Neural cell (in vitro differentiated cells): ENCODE measurements around the gene NCLN.

Source experiments
- EP300 ChIP-seq: fragments of 450-650 bp; conservative IDR thresholded peaks from 2 replicates; pipeline ENCODE4 v1.6.1; 2014; ENCODE audit warnings: antibody characterized with exemption, mild to moderate bottlenecking, moderate library complexity; ENCODE audit not compliant: poor library complexity, severe bottlenecking
- EZH2 ChIP-seq: fragments of 200-600, 300-800 bp; shearing (Covaris generic), sonication (generic); IDR thresholded peaks from 2 replicates; pipeline ENCODE4 v1.6.1; 2014; ENCODE audit warnings: antibody characterized with exemption, low read length, borderline replicate concordance, mild to moderate bottlenecking; ENCODE audit not compliant: insufficient read depth, poor library complexity, severe bottlenecking
- MXI1 ChIP-seq: fragments of 450-650 bp; conservative IDR thresholded peaks from 2 replicates; pipeline ENCODE4 v1.6.1; 2014; ENCODE audit warnings: antibody characterized with exemption, mild to moderate bottlenecking; ENCODE audit not compliant: poor library complexity, severe bottlenecking
- POLR2AphosphoS5 ChIP-seq: IDR thresholded peaks from 2 replicates; pipeline ENCODE4 v1.6.1; 2012
- RAD21 ChIP-seq: fragments of 450-650 bp; conservative IDR thresholded peaks from 2 replicates; pipeline ENCODE4 v1.6.1; 2014; ENCODE audit warnings: antibody characterized with exemption, mild to moderate bottlenecking, moderate library complexity
- SMC3 ChIP-seq: fragments of 450-650 bp; conservative IDR thresholded peaks from 2 replicates; pipeline ENCODE4 v1.6.1; 2014; ENCODE audit warnings: antibody characterized with exemption, mild to moderate bottlenecking, moderate library complexity; ENCODE audit not compliant: poor library complexity
- TAF1 ChIP-seq: IDR thresholded peaks from 2 replicates; pipeline ENCODE4 v1.6.1; 2012; ENCODE audit warnings: low read depth
- TF ChIP-seq, protein P1 (sequence below): fragments of 450-650 bp; IDR thresholded peaks from 2 replicates; pipeline ENCODE4 v1.5.1; 2014; ENCODE audit warnings: antibody characterized with exemption, mild to moderate bottlenecking, moderate library complexity; ENCODE audit not compliant: poor library complexity, severe bottlenecking
- TF ChIP-seq, protein P2 (sequence below): IDR thresholded peaks from 2 replicates; pipeline ENCODE4 v1.6.1; 2012; ENCODE audit warnings: borderline replicate concordance

DNA sequence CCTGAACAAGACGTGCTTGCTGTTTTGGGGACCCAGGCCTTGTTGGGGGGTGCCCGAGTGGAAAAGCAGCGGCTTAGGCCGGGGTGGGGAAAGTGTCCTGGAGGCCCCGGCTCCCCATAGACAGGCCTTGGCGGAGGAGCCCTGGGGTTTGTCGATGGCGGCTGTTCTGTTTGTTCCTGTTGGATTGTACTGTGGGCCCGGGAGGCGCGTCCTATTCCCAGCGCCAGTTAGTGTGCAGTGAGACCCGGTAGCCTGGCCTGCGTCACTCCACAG lies 11.1 kb downstream of the NCLN start:
- no peak for TF ChIP-seq EZH2
- TF ChIP-seq, protein P1, sequence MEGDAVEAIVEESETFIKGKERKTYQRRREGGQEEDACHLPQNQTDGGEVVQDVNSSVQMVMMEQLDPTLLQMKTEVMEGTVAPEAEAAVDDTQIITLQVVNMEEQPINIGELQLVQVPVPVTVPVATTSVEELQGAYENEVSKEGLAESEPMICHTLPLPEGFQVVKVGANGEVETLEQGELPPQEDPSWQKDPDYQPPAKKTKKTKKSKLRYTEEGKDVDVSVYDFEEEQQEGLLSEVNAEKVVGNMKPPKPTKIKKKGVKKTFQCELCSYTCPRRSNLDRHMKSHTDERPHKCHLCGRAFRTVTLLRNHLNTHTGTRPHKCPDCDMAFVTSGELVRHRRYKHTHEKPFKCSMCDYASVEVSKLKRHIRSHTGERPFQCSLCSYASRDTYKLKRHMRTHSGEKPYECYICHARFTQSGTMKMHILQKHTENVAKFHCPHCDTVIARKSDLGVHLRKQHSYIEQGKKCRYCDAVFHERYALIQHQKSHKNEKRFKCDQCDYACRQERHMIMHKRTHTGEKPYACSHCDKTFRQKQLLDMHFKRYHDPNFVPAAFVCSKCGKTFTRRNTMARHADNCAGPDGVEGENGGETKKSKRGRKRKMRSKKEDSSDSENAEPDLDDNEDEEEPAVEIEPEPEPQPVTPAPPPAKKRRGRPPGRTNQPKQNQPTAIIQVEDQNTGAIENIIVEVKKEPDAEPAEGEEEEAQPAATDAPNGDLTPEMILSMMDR: no peak
- no peak for TF ChIP-seq POLR2AphosphoS5
- no peak for TF ChIP-seq TAF1
- no peak for TF ChIP-seq EP300
- no peak for TF ChIP-seq SMC3
- TF ChIP-seq RAD21: no peak
- TF ChIP-seq, protein P2, sequence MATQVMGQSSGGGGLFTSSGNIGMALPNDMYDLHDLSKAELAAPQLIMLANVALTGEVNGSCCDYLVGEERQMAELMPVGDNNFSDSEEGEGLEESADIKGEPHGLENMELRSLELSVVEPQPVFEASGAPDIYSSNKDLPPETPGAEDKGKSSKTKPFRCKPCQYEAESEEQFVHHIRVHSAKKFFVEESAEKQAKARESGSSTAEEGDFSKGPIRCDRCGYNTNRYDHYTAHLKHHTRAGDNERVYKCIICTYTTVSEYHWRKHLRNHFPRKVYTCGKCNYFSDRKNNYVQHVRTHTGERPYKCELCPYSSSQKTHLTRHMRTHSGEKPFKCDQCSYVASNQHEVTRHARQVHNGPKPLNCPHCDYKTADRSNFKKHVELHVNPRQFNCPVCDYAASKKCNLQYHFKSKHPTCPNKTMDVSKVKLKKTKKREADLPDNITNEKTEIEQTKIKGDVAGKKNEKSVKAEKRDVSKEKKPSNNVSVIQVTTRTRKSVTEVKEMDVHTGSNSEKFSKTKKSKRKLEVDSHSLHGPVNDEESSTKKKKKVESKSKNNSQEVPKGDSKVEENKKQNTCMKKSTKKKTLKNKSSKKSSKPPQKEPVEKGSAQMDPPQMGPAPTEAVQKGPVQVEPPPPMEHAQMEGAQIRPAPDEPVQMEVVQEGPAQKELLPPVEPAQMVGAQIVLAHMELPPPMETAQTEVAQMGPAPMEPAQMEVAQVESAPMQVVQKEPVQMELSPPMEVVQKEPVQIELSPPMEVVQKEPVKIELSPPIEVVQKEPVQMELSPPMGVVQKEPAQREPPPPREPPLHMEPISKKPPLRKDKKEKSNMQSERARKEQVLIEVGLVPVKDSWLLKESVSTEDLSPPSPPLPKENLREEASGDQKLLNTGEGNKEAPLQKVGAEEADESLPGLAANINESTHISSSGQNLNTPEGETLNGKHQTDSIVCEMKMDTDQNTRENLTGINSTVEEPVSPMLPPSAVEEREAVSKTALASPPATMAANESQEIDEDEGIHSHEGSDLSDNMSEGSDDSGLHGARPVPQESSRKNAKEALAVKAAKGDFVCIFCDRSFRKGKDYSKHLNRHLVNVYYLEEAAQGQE: no peak
- no peak for TF ChIP-seq MXI1
